Spinal cord (tissue), 10 donors: ENCODE measurements around the gene RCAN2. TPM values are rescaled to one million over a fixed set of nuclear protein-coding genes. Genes with fewer than 3 reads are reported as not detected.

Experiments used
- DNase-seq, 6 donors: peaks; one replicate each; pipeline versions ENCODE4 v3.0.0 to v3.0.0-alpha.2; 2013 to 2015; ENCODE audit warnings: low spot score in 6 of 6, low read depth in 4 of 6
- H3K27ac ChIP-seq: one replicate; pipeline ENCODE4 v1.5.1; 2013; ENCODE audit warnings: low read depth, low read length, control low read depth
- H3K27me3 ChIP-seq: one replicate; pipeline ENCODE4 v1.6.1; 2013; ENCODE audit warnings: low read length; ENCODE audit not compliant: control insufficient read depth, insufficient read depth
- H3K36me3 ChIP-seq: one replicate; pipeline ENCODE4 v1.6.1; 2013; ENCODE audit warnings: low read length; ENCODE audit not compliant: control insufficient read depth, insufficient read depth
- H3K4me1 ChIP-seq: one replicate; pipeline ENCODE4 v1.6.1; 2013; ENCODE audit warnings: low read length; ENCODE audit not compliant: control insufficient read depth, insufficient read depth
- H3K4me3 ChIP-seq: one replicate; pipeline ENCODE4 v1.5.1; 2013; ENCODE audit warnings: low read depth, low read length, control low read depth
- H3K9me3 ChIP-seq: one replicate; pipeline ENCODE4 v1.6.1; 2013; ENCODE audit warnings: low read length; ENCODE audit not compliant: control insufficient read depth, insufficient read depth
- WGBS: methylation state at CpG from one replicate; pipeline ENCODE4 v1.1.5; 2013; ENCODE audit warnings: missing lambda C conversion rate; ENCODE audit not compliant: insufficient coverage; 5-methylcytosine and 5-hydroxymethylcytosine counted together
- polyA plus RNA-seq, 2 donors: library from polyadenylated mRNA; unstranded; fragments of 120-200 nt; gene quantifications; one replicate each; pipeline ENCODE4 v1.2.1, GENCODE V29; 2013; ENCODE audit not compliant: insufficient read length in 2 of 2
- total RNA-seq, 2 donors: library from RNA; depleted of rRNA in 1 of 2; stranded (reverse); fragments of 120-200 nt in 1 of 2; fragments of >200 nt in 1 of 2; gene quantifications; one replicate each; pipeline versions ENCODE4 v1.2.3 to v1.2.4, GENCODE V29; 2013 to 2014
- donor health status: healthy.

RCAN2 gene
- total and polyA plus RNA-seq, 4 donors: 16.4 to 80.3 (median 60.3) TPM

DNA sequence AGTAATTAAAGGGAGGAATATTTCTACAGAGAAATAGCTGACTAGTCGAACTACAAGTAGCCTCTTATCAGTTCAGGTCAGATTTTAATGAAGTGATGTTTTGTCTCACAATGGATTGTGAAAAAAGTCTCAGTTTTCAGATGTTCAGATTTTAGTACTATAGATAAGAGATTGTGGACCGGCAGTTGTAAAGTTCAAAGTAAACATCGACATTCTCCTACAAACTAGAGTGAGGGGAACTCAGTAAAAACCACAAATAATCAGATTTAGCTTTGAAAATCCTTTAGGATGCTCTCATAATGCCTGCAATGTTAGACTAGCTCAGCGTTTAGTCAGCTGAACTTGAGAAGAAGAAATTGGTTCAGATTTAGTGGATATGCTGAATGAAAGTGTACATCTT is 39.9 kb downstream of the RCAN2 start:
- Histone ChIP-seq H3K27me3 (no peaks in the 10 kb centered on the region), H3K9me3 (peaks cover 3% of the 10 kb centered on the region), H3K36me3 (no peaks in the 10 kb centered on the region), H3K4me3 (no peak overlapping the region), H3K27ac (no peak overlapping the region), H3K4me1 (no peaks in the 10 kb centered on the region)
- no peak for DNase-seq
- WGBS: 78% methylated on average over 1 of the region's 4 CpGs

DNA sequence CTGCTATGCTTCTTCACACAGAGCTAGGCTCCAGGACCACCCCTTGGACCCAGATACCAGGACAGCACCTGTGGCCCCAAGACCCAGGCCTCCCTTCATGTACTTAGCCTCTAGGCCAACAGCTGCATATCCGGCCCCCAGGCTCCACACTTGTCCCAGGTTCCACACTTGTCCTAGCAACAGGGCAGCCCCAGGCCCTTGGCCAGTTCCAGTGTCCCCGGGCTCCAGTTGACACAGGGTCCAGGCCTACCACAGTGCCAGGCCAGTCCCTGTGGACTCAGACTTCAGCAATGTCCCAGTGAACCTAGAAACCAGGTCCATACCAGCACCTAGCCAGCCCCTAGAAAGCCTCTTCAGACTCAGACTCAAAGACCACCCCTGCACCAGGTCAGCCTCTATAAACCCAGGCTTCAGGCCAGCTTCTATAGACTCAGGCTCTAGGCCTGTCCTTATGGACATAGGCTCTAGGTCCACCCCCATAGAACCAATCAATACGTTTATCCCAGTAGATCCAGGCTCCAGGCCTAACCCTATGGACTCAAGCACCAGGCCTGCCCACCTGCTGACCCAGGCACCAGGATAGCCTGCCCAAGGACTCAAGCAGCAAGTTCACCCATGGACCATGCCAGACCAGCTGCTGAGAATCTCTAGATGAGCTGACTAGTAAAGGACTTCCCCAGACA is 46.3 kb downstream of the RCAN2 start:
- no peaks in the 10 kb centered on the region for H3K27me3 ChIP-seq
- WGBS: 93% methylated on average over 3 of the region's 3 CpGs
- H3K4me1 ChIP-seq: no peaks in the 10 kb centered on the region
- H3K9me3 ChIP-seq: peaks cover 6% of the 10 kb centered on the region
- H3K4me3 ChIP-seq: no peak overlapping the region
- H3K36me3 ChIP-seq: no peaks in the 10 kb centered on the region
- DNase-seq: no peak
- H3K27ac ChIP-seq: no peak overlapping the region

GRCh38 chr6:46443623-46444022 is 47.6 kb downstream of the RCAN2 start:
- H3K36me3 ChIP-seq: no peaks in the 10 kb centered on the region
- no peak overlapping the region for H3K27ac ChIP-seq
- H3K9me3 ChIP-seq: peaks cover 2% of the 10 kb centered on the region
- H3K4me1 ChIP-seq: no peaks in the 10 kb centered on the region
- no peaks in the 10 kb centered on the region for H3K27me3 ChIP-seq
- H3K4me3 ChIP-seq: no peak overlapping the region
- no CpG with 5 or more reads among the region's 3 CpGs for WGBS
- DNase-seq: no peak

DNA sequence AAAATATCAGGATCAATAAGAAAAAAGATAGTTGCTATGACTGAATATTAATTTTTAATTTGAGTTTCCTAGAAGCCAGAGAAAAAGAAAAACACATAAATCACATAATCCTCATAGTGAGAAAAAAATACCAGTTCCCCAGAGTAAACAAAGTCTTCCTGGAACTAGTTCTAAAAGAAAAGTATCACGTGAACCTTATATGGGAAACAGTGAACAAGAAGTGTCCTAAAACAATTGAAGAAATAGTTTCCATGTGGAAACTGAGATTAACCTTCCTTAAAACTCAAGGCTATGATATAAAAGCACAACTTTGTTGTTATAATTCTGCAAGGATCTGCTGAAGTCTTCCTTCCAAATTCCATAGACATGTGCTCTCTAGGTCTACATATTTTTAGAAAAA is 50.6 kb downstream of the RCAN2 start:
- peaks cover 2% of the 10 kb centered on the region for H3K9me3 ChIP-seq
- H3K4me3 ChIP-seq: no peak overlapping the region
- H3K4me1 ChIP-seq: no peaks in the 10 kb centered on the region
- WGBS: no CpG with 5 or more reads among the region's 1 CpG
- no peaks in the 10 kb centered on the region for H3K27me3 ChIP-seq
- H3K27ac ChIP-seq: no peak overlapping the region
- no peaks in the 10 kb centered on the region for H3K36me3 ChIP-seq
- no peak for DNase-seq

- Histone ChIP-seq H3K4me3 (no peak overlapping the region), H3K27ac (no peak overlapping the region), H3K4me1 (no peaks in the 10 kb centered on the region), H3K36me3 (no peaks in the 10 kb centered on the region), H3K9me3 (peaks cover under 1% of the 10 kb centered on the region), H3K27me3 (no peaks in the 10 kb centered on the region)
- DNase-seq: no peak
- no CpG with 5 or more reads among the region's 2 CpGs for WGBS
These were observed 51.1 kb downstream of the RCAN2 start for GRCh38 chr6:46440141-46440540.

GRCh38 chr6:46438245-46438644 is 53.0 kb downstream of the RCAN2 start:
- no peaks in the 10 kb centered on the region for H3K9me3 ChIP-seq
- no peak overlapping the region for H3K4me3 ChIP-seq
- WGBS: 93% methylated on average over 2 of the region's 4 CpGs
- no peaks in the 10 kb centered on the region for H3K27me3 ChIP-seq
- DNase-seq: no peak
- H3K36me3 ChIP-seq: no peaks in the 10 kb centered on the region
- H3K4me1 ChIP-seq: no peaks in the 10 kb centered on the region
- H3K27ac ChIP-seq: no peak overlapping the region

DNA sequence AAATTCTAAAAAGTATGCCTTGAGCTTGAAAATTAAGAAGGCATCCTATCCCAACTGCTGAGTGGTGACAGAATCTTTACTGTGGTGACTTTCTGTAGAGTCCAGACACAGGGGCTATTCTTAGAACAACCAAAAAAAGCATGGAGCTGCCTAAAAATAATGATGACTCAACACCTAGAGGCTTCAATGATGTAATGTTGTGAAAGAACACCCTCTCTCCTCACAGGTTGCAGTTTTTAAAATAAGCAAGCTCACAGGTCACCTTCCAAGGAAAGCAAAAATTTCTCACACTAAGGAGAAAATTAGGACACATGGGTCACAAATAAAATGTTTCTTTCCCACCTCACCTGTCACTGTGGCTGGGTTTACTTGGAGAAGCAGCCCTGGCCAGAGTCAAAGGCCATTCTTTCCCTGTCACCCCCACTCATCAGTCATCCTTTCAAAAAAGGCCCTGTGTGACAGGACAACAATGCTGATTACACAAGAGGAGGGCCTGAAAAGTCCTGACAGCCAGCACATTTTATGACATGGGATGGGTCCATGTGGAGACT is 53.5 kb downstream of the RCAN2 start:
- H3K9me3 ChIP-seq: no peaks in the 10 kb centered on the region
- DNase-seq: no peak
- H3K27ac ChIP-seq: no peak overlapping the region
- H3K4me1 ChIP-seq: no peaks in the 10 kb centered on the region
- no peaks in the 10 kb centered on the region for H3K27me3 ChIP-seq
- no peaks in the 10 kb centered on the region for H3K36me3 ChIP-seq
- no peak overlapping the region for H3K4me3 ChIP-seq

DNA sequence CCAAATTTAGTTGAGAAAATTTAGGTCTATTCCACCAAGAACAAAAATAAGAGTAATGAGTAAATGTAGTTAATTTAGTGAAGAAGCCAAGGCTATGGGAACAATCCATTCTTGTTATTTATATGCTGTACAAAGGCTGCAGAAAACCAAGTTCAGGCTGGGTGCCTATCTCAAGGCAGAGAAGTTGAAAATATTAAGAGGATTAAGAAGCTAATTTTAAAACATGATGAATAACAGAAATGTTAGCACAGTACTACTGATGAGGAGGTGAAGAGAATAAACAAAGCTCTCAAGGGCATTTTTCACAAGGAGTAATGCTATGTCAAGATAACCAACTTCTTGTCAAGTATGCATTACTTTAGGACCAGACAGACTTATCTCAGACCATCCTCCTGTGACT is 68.6 kb downstream of the RCAN2 start:
- no peaks in the 10 kb centered on the region for H3K4me1 ChIP-seq
- no peak overlapping the region for H3K4me3 ChIP-seq
- H3K36me3 ChIP-seq: no peaks in the 10 kb centered on the region
- DNase-seq: no peak
- no peak overlapping the region for H3K27ac ChIP-seq
- H3K9me3 ChIP-seq: no peaks in the 10 kb centered on the region
- no peaks in the 10 kb centered on the region for H3K27me3 ChIP-seq

GRCh38 chr6:46421939-46422338 is 69.3 kb downstream of the RCAN2 start:
- H3K4me1 ChIP-seq: no peaks in the 10 kb centered on the region
- H3K27me3 ChIP-seq: no peaks in the 10 kb centered on the region
- WGBS: 81% methylated on average over 2 of the region's 3 CpGs
- no peak for DNase-seq
- no peaks in the 10 kb centered on the region for H3K36me3 ChIP-seq
- no peaks in the 10 kb centered on the region for H3K9me3 ChIP-seq
- no peak overlapping the region for H3K27ac ChIP-seq
- H3K4me3 ChIP-seq: no peak overlapping the region

GRCh38 chr6:46420921-46421638 is 70.2 kb downstream of the RCAN2 start:
- H3K27me3 ChIP-seq: no peaks in the 10 kb centered on the region
- no peaks in the 10 kb centered on the region for H3K36me3 ChIP-seq
- no peaks in the 10 kb centered on the region for H3K9me3 ChIP-seq
- 86% methylated on average over 2 of the region's 3 CpGs for WGBS
- H3K4me3 ChIP-seq: no peak overlapping the region
- DNase-seq: no peak
- H3K4me1 ChIP-seq: no peaks in the 10 kb centered on the region
- H3K27ac ChIP-seq: no peak overlapping the region
